Adrenal gland (tissue), 12 donors: ENCODE data around the gene PLAC8L1. TPM values are rescaled to one million over a fixed set of nuclear protein-coding genes. Genes with fewer than 3 reads are reported as not detected.

Source experiments
- DNase-seq, 7 donors: peaks; one replicate each; pipeline ENCODE4 v3.0.0-alpha.2; 2019 to 2020
- H3K27ac ChIP-seq, 5 donors: fragments of 200-600 bp; sonication (generic) in 4 of 5; 1 replicate in 3 of 5; 2 replicates in 2 of 5; pipeline versions ENCODE4 v1.5.1 to v1.8.0; 2016 to 2020; ENCODE audit warnings: mild to moderate bottlenecking in 1 of 5
- H3K27me3 ChIP-seq: fragments of 200-600 bp; 2 replicates; pipeline ENCODE4 v1.8.0; 2021
- H3K36me3 ChIP-seq, 2 donors: fragments of 200-600 bp; replicated peaks in 1 of 2; 1 replicate in 1 of 2; 2 replicates in 1 of 2; pipeline versions ENCODE4 v1.5.1 to v1.8.0; 2018 to 2022
- H3K4me1 ChIP-seq, 2 donors: fragments of 200-600 bp; replicated peaks in 1 of 2; 1 replicate in 1 of 2; 2 replicates in 1 of 2; pipeline versions ENCODE4 v1.5.1 to v1.8.0; 2018 to 2021
- H3K4me3 ChIP-seq, 4 donors: fragments of 200-600 bp; sonication (generic) in 3 of 4; one replicate each; pipeline ENCODE4 v1.5.1; 2016 to 2018
- H3K9me3 ChIP-seq, 3 donors: fragments of 200-600 bp; sonication (generic) in 1 of 3; replicated peaks in 1 of 3; 1 replicate in 2 of 3; 2 replicates in 1 of 3; pipeline versions ENCODE4 v1.5.1 to v1.8.0; 2016 to 2021
- POLR2A ChIP-seq, 2 donors: fragments of 450-650 bp; IDR thresholded peaks; one replicate each; pipeline ENCODE4 v1.6.1; 2017; ENCODE audit warnings: antibody characterized with exemption in 2 of 2, mild to moderate bottlenecking in 2 of 2, moderate library complexity in 1 of 2
- WGBS, 4 donors: extraction: QIAGEN DNeasy Blood & Tissue Kit in 2 of 4; methylation state at CpG; one replicate each; pipeline versions ENCODE4 v1.1.5 to v1.1.7; 2013 to 2017; 5-methylcytosine and 5-hydroxymethylcytosine counted together
- intact Hi-C, 2 donors: fragments of 100-400 bp; cut with DNase I; formaldehyde crosslinking; loops; one replicate each; pipeline versions ENCODE4 v1.14.1 to v1.15.0; 2022 to 2023
- polyA plus RNA-seq, 3 donors: library from polyadenylated mRNA; stranded (reverse); fragments of 200-250 nt in 2 of 3; fragments of 350-450 nt in 1 of 3; fragmentation: Illumina TruSeq in 1 of 3; extraction: RNeasy Lipid Tissue Mini Kit (QIAGEN cat#74804) in 1 of 3; gene quantifications; one replicate each; pipeline ENCODE4 v1.2.3, GENCODE V29; 2013 to 2014
- total RNA-seq, 9 donors: library from RNA; depleted of rRNA in 4 of 9; stranded (reverse); fragments of >200 nt in 4 of 9; fragments of 120-200 nt in 1 of 9; fragmentation: NEBNext Ultra II Directional in 1 of 9; extraction: Animal tissue kit (Norgen Biotek cat#: 25700) in 1 of 9; gene quantifications; one replicate each; pipeline versions ENCODE4 v1.1.0 to v1.2.4, GENCODE V29; 2013 to 2023
- TF ChIP-seq, protein P1 (sequence below), 6 experiments: fragments of 450-650 bp in 4 of 6; fragments of 200-600 bp in 2 of 6; sonication (generic) in 1 of 6; IDR thresholded peaks; 1 replicate in 5 of 6; 2 replicates in 1 of 6; pipeline versions ENCODE4 v1.5.1 to v1.8.0; 2016 to 2021; ENCODE audit warnings: antibody characterized with exemption in 6 of 6, mild to moderate bottlenecking in 2 of 6, moderate library complexity in 1 of 6
- donor health status: healthy with polysubstance abuse.
- donor health status: Bipolar disorder and iron deficiency.
- donor health status: DM: yes; HTN: yes; CAD: no.
- donor health status: DM: no; HTN: no; CAD: no.
- donor health status: DM: no; HTN: no; CAD: no.
- donor health status: DM: yes; HTN: yes; CAD: no.

PLAC8L1 gene
- total and polyA plus RNA-seq, 12 donors = 0.37 to 1.2 (median 0.97) TPM; not detected in 7

DNA sequence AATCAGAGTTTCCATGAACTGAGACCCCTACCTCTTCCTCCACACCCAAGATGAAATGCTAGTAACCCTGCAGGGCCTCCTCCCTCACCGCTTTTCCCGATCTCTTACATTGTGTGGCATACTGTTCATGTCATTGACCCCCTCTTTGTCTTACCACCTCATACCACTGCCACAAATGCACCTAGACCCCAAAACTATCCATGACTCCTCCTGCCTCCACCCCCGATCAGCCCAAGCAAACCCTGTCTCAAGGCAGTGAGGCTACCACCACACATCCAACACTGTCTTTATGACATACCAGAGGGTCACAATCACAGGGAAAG, 55.7 kb downstream of the PLAC8L1 start:
- no peak for DNase-seq
- Histone ChIP-seq H3K27me3 (no peaks in the 10 kb centered on the region), H3K27ac (no peak overlapping the region), H3K9me3 (no peaks in the 10 kb centered on the region), H3K4me1 (no peaks in the 10 kb centered on the region), H3K36me3 (no peaks in the 10 kb centered on the region), H3K4me3 (no peak overlapping the region)
- intact Hi-C loops = loop anchor here (10.0 kb wide), 2 partner anchors 365 to 1845 kb away; no protein-coding TSS in a partner anchor
- 50 to 65% (median 53%) methylated on average over 3 of the region's 3 CpGs for WGBS, 4 donors
- TF ChIP-seq, protein P1, sequence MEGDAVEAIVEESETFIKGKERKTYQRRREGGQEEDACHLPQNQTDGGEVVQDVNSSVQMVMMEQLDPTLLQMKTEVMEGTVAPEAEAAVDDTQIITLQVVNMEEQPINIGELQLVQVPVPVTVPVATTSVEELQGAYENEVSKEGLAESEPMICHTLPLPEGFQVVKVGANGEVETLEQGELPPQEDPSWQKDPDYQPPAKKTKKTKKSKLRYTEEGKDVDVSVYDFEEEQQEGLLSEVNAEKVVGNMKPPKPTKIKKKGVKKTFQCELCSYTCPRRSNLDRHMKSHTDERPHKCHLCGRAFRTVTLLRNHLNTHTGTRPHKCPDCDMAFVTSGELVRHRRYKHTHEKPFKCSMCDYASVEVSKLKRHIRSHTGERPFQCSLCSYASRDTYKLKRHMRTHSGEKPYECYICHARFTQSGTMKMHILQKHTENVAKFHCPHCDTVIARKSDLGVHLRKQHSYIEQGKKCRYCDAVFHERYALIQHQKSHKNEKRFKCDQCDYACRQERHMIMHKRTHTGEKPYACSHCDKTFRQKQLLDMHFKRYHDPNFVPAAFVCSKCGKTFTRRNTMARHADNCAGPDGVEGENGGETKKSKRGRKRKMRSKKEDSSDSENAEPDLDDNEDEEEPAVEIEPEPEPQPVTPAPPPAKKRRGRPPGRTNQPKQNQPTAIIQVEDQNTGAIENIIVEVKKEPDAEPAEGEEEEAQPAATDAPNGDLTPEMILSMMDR (IDR thresholded peaks at IDR 0.05) = peak in 1 of 6 experiments; percentile 25
- no peak for TF ChIP-seq POLR2A (IDR thresholded peaks at IDR 0.05)

DNA sequence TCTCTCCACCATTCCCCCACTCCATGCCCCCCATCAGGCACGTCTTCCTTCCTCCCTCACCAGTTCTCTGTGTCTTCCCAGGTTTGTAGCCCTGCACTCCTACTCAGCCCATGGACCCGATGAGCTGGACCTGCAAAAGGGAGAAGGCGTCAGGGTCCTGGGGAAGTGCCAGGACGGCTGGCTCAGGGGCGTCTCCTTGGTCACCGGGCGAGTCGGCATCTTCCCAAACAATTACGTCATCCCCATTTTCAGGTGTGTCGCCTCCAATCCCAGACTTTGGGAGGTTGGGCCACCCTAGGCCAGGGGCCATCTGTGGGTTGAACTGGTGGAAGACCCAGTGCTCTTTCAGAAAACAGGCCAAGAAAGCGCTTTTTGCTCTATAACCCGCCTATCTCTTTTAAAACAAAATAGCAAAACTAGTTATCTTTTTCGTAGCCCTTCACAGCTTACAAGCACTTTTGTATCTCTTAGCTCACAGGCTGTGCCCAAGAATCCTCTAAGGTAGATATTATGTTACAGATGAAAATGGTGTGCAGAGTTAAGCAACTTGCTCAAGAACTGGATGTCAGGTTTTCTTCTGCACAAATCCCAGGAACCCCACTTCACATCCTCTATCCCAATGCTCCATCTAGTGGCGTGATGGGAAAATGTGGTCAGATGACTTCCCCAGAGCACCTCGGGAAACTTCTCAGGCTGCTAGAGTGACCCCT, 56.2 kb downstream of the PLAC8L1 start:
- intact Hi-C loops = loop anchor here (10.0 kb wide), 2 partner anchors 364 to 1844 kb away; no protein-coding TSS in a partner anchor
- H3K9me3 ChIP-seq = no peaks in the 10 kb centered on the region
- peak; percentile 36 to 73 (median 52) for DNase-seq
- WGBS, 4 donors = 69 to 77% (median 72%) methylated on average over 15 of the region's 15 CpGs
- no peak overlapping the region for H3K4me3 ChIP-seq
- no peaks in the 10 kb centered on the region for H3K27me3 ChIP-seq
- H3K27ac ChIP-seq = no peak overlapping the region
- H3K36me3 ChIP-seq = no peaks in the 10 kb centered on the region
- no peaks in the 10 kb centered on the region for H3K4me1 ChIP-seq
- TF ChIP-seq, protein P1 (IDR thresholded peaks at IDR 0.05) = peak; percentile 39 to 69 (median 64)
- TF ChIP-seq POLR2A (IDR thresholded peaks at IDR 0.05) = no peak

DNA sequence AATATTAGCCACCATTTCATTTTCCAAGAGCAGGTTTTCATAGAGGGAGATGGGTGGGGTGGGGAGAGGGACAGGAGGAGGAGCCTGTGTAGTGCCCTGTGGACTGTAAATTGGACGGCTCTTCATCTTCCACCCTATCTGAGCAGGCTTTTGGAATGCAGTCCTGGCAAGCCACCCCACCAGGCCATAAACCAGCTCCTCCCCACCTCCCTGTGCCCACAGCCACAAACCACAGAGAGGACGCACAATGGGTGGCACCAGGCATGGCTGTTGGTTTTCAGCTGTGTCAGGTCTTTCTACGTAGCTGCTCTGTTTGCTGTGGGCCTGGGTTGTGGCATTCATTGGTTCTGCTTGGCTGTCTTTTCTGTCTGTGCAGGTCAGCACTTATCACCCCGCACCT, 58.0 kb downstream of the PLAC8L1 start:
- Histone ChIP-seq H3K36me3 (no peaks in the 10 kb centered on the region), H3K9me3 (no peaks in the 10 kb centered on the region), H3K4me3 (no peak overlapping the region), H3K4me1 (no peaks in the 10 kb centered on the region), H3K27me3 (no peaks in the 10 kb centered on the region), H3K27ac (no peak overlapping the region)
- intact Hi-C loops = loop anchor here (10.0 kb wide), 2 partner anchors 363 to 1843 kb away; no protein-coding TSS in a partner anchor
- DNase-seq = no peak
- WGBS, 4 donors = 75 to 91% (median 88%) methylated on average over 3 to 4 of the region's 4 CpGs
- no peak for TF ChIP-seq POLR2A (IDR thresholded peaks at IDR 0.05)
- TF ChIP-seq, protein P1 (IDR thresholded peaks at IDR 0.05) = no peak

DNA sequence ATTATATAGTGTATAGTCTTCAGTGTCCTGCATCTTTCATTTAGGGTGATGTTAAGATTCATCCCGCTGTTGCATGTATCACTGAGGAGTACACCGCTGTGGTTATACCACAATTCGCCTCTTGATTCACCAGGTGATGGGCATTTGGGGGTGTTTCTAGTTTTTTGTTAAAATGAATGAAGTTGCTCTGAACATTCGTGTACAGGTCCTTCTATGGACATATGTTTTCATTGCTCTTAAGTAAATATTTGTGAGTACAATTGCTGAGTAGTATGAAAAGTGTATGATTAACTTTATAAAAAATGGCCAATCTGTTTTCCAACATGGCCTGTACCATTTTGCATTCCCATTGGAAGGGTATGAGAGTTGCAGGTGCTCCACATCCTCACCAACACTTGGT, 61.7 kb downstream of the PLAC8L1 start:
- Histone ChIP-seq H3K27ac (no peak overlapping the region), H3K4me3 (no peak overlapping the region), H3K9me3 (no peaks in the 10 kb centered on the region), H3K4me1 (no peaks in the 10 kb centered on the region), H3K27me3 (no peaks in the 10 kb centered on the region), H3K36me3 (no peaks in the 10 kb centered on the region)
- intact Hi-C loops = loop anchor here (10.0 kb wide), 2 partner anchors 359 to 1839 kb away; no protein-coding TSS in a partner anchor
- 91 to 98% (median 95%) methylated on average over 4 of the region's 4 CpGs for WGBS, 4 donors
- no peak for DNase-seq
- TF ChIP-seq POLR2A (IDR thresholded peaks at IDR 0.05) = no peak
- TF ChIP-seq, protein P1 (IDR thresholded peaks at IDR 0.05) = no peak
